Gastrocnemius medialis (tissue), 4 donors: ENCODE data around the gene RSF1.

ENCODE experiments used
- CTCF ChIP-seq, 5 experiments: fragments of 450-650 bp in 3 of 5; fragments of 200-600 bp in 2 of 5; sonication (generic) in 2 of 5; IDR thresholded peaks in 4 of 5; conservative IDR thresholded peaks in 1 of 5; 1 replicate in 4 of 5; 2 replicates in 1 of 5; pipeline ENCODE4 v1.5.1; 2016 to 2019; ENCODE audit warnings: antibody characterized with exemption in 5 of 5, mild to moderate bottlenecking in 3 of 5, moderate library complexity in 3 of 5
- POLR2A ChIP-seq, 2 donors: fragments of 450-650 bp; IDR thresholded peaks; one replicate each; pipeline ENCODE4 v1.6.1; 2017; ENCODE audit warnings: antibody characterized with exemption in 2 of 2, mild to moderate bottlenecking in 2 of 2, moderate library complexity in 2 of 2

- TF ChIP-seq CTCF (IDR thresholded peaks at IDR 0.05 in 4 of 5, conservative IDR thresholded peaks at IDR 0.05 in 1 of 5) (no peak), POLR2A (IDR thresholded peaks at IDR 0.05) (no peak)
These were observed 5.1 kb downstream of the RSF1 start for GRCh38 chr11:77815459-77815858.
